Measurements from ENCODE around the gene WDR46. TPM values are rescaled to one million over a fixed set of nuclear protein-coding genes. Genes with fewer than 3 reads are reported as not detected.
A peak's percentile ranks its signal among the peaks of the same experiment; 100 is the strongest.

WDR46 gene
- total and polyA plus RNA-seq, 2 of the 13 experiments (the other 11 are each of a cell fraction or from before 2014, with no cell fraction given), result 47.4 to 105 TPM

- TF ChIP-seq, protein P1, sequence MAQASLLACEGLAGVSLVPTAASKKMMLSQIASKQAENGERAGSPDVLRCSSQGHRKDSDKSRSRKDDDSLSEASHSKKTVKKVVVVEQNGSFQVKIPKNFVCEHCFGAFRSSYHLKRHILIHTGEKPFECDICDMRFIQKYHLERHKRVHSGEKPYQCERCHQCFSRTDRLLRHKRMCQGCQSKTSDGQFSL (CRISPR knock-in tag; IDR thresholded peaks at IDR 0.05), result no peak; the same call in 1 of the 2 replicates
- TF ChIP-seq, protein P2, sequence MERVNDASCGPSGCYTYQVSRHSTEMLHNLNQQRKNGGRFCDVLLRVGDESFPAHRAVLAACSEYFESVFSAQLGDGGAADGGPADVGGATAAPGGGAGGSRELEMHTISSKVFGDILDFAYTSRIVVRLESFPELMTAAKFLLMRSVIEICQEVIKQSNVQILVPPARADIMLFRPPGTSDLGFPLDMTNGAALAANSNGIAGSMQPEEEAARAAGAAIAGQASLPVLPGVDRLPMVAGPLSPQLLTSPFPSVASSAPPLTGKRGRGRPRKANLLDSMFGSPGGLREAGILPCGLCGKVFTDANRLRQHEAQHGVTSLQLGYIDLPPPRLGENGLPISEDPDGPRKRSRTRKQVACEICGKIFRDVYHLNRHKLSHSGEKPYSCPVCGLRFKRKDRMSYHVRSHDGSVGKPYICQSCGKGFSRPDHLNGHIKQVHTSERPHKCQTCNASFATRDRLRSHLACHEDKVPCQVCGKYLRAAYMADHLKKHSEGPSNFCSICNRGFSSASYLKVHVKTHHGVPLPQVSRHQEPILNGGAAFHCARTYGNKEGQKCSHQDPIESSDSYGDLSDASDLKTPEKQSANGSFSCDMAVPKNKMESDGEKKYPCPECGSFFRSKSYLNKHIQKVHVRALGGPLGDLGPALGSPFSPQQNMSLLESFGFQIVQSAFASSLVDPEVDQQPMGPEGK (CRISPR knock-in tag; IDR thresholded peaks at IDR 0.05), result no peak
- TF ChIP-seq, protein P3, sequence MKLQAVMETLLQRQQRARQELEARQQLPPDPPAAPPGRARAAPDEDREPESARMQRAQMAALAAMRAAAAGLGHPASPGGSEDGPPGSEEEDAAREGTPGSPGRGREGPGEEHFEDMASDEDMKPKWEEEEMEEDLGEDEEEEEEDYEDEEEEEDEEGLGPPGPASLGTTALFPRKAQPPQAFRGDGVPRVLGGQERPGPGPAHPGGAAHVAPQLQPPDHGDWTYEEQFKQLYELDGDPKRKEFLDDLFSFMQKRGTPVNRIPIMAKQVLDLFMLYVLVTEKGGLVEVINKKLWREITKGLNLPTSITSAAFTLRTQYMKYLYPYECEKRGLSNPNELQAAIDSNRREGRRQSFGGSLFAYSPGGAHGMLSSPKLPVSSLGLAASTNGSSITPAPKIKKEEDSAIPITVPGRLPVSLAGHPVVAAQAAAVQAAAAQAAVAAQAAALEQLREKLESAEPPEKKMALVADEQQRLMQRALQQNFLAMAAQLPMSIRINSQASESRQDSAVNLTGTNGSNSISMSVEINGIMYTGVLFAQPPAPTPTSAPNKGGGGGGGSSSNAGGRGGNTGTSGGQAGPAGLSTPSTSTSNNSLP (IDR thresholded peaks at IDR 0.05; ENCODE audit: low read depth, low read length), result 0 out of 2 replicates have a peak, but pooled peaks have one; percentile 29
- no peak; the same call in 1 of the 2 replicates for TF ChIP-seq CHCHD3 (CRISPR knock-in tag; IDR thresholded peaks at IDR 0.05)
- peak; percentile 64; the same call in 1 of the 2 replicates for TF ChIP-seq HNF4G (IDR thresholded peaks at IDR 0.05; ENCODE audit: borderline replicate concordance, low read depth, low read length)
- peak; percentile 29; the same call in 1 of the 2 replicates for TF ChIP-seq HNF4G (CRISPR knock-in tag; IDR thresholded peaks at IDR 0.05; ENCODE audit: borderline replicate concordance, low read depth)
- TF ChIP-seq CAMTA2 (CRISPR knock-in tag; IDR thresholded peaks at IDR 0.05; ENCODE audit: borderline replicate concordance), result peak; percentile 97
- TF ChIP-seq MTA1 (CRISPR knock-in tag; IDR thresholded peaks at IDR 0.05; ENCODE audit: borderline replicate concordance), result peak; percentile 83
- TF ChIP-seq, protein P4, sequence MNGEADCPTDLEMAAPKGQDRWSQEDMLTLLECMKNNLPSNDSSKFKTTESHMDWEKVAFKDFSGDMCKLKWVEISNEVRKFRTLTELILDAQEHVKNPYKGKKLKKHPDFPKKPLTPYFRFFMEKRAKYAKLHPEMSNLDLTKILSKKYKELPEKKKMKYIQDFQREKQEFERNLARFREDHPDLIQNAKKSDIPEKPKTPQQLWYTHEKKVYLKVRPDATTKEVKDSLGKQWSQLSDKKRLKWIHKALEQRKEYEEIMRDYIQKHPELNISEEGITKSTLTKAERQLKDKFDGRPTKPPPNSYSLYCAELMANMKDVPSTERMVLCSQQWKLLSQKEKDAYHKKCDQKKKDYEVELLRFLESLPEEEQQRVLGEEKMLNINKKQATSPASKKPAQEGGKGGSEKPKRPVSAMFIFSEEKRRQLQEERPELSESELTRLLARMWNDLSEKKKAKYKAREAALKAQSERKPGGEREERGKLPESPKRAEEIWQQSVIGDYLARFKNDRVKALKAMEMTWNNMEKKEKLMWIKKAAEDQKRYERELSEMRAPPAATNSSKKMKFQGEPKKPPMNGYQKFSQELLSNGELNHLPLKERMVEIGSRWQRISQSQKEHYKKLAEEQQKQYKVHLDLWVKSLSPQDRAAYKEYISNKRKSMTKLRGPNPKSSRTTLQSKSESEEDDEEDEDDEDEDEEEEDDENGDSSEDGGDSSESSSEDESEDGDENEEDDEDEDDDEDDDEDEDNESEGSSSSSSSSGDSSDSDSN (CRISPR knock-in tag; IDR thresholded peaks at IDR 0.05), result peak; percentile 77; the same call in 1 of the 2 replicates
- TF ChIP-seq MIER2 (CRISPR knock-in tag; IDR thresholded peaks at IDR 0.05), result no peak; the same call in 1 of the 2 replicates
- peak; percentile 24; the same call in 1 of the 2 replicates for TF ChIP-seq HMG20A (CRISPR knock-in tag; IDR thresholded peaks at IDR 0.05; ENCODE audit: borderline replicate concordance)
- peak; percentile 97 for TF ChIP-seq SNAPC4 (CRISPR knock-in tag; IDR thresholded peaks at IDR 0.05)
- TF ChIP-seq ATF7-NPFF (CRISPR knock-in tag; IDR thresholded peaks at IDR 0.05; ENCODE audit: low read depth), result peak; percentile 92
- TF ChIP-seq CEBPG (CRISPR knock-in tag; IDR thresholded peaks at IDR 0.05), result peak; percentile 59
- TF ChIP-seq SRSF9 (IDR thresholded peaks at IDR 0.05; ENCODE audit: borderline replicate concordance, insufficient read depth, low read depth, low read length, poor library complexity, severe bottlenecking), result no peak
- TF ChIP-seq ZNF225 (CRISPR knock-in tag; IDR thresholded peaks at IDR 0.05), result no peak; the same call in 1 of the 2 replicates
- TF ChIP-seq NCOA5 (CRISPR knock-in tag; IDR thresholded peaks at IDR 0.05), result peak; percentile 94
These were observed 10.4 kb upstream of the WDR46 start (continued) for GRCh38 chr6:33299237-33299944.
